ENCODE data around the gene SNRPD1. TPM values are rescaled to one million over a fixed set of nuclear protein-coding genes. Genes with fewer than 3 reads are reported as not detected.
A peak's percentile ranks its signal among the peaks of the same experiment; 100 is the strongest.

The SNRPD1 gene
- total and polyA plus RNA-seq, 9 of the 15 experiments (the other 6 are each of a cell fraction or from before 2014, with no cell fraction given) = 186 to 1,063 (median 313) TPM

DNA sequence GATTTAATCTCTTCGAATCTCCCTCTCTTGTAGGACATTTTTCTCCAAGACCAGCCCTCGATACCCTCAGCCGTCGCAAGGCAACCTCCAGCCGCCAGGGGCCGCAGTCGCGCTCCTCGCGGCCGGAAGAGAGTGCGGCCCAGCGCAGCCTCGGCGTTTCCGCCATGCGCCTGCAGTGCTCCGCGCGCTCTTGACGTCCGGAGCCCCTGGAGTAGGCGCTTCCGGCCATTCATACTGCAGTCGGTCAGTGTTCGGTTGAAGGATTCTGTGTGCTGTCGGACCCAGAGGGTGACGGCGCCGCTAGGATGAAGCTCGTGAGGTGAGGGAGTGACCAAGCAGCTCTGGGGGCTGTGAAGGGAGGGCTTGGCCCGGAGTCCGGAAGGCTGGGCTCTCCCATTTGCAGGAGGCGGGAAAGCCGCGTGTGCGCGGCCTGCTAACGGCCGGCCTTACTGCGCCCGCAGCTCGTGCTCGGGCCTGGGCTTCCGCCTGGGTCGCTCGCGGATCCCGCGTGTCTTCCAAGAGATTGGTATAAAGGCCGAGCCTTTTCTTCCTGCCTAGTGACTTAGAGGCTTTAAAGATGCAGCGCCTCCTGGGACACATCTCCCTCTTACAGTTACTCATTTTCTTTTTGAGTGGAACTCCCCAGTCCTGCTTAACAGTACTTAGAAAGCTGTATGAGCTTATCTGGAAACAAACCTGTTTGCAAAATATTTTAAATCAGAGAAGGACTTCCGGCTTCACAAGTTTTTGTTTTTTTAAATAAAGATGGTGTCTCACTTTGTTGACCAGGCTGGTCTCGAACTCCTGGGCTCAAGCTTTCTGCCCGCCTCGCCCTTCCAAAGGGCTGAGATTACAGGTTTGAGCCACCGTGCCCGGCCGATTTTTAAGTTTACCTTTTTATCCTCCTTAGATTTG, at the start of gene SNRPD1 (continued):
- TF ChIP-seq, protein P1, sequence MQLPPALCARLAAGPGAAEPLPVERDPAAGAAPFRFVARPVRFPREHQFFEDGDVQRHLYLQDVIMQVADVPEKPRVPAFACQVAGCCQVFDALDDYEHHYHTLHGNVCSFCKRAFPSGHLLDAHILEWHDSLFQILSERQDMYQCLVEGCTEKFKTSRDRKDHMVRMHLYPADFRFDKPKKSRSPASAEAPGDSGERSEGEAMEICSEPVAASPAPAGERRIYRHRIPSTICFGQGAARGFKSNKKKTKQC (CRISPR knock-in tag; IDR thresholded peaks at IDR 0.05) = peak; percentile 93
- TF ChIP-seq SMAD2 (IDR thresholded peaks at IDR 0.05; ENCODE audit: low read depth, low read length) (no peak), ETV6 (IDR thresholded peaks at IDR 0.05; ENCODE audit: borderline replicate concordance in 1 of 2, low read depth in 2 of 2, low read length in 1 of 2) (peak in 1 of 2 experiments; percentile 33; a peak in 1 of 4 replicates), ETV6 (CRISPR knock-in tag; IDR thresholded peaks at IDR 0.05; ENCODE audit: borderline replicate concordance) (no peak), RBFOX2 (IDR thresholded peaks at IDR 0.05; ENCODE audit: low read depth, low read length) (peak; percentile 100), MBD2 (IDR thresholded peaks at IDR 0.05; ENCODE audit: borderline replicate concordance, low read depth) (peak; percentile 72), HDAC6 (IDR thresholded peaks at IDR 0.05; ENCODE audit: low read depth, low read length) (no peak), HOXB6 (CRISPR knock-in tag; IDR thresholded peaks at IDR 0.05; ENCODE audit: borderline replicate concordance) (no peak), SMAD1 (IDR thresholded peaks at IDR 0.05; ENCODE audit: low read depth, low read length, partially characterized antibody) (peak; percentile 66), EZH2 (IDR thresholded peaks at IDR 0.05; ENCODE audit: borderline replicate concordance, low read depth, low read length) (no peak), KLF16 (IDR thresholded peaks at IDR 0.05) (0 out of 2 replicates have a peak, but pooled peaks have one; percentile 7), HDGF (IDR thresholded peaks at IDR 0.05) (no peak), TBP (optimal IDR thresholded peaks at IDR 0.05; ENCODE audit: low read depth, low read length) (peak; percentile 91), POLR3A (IDR thresholded peaks at IDR 0.05; ENCODE audit: borderline replicate concordance, extremely low read depth, insufficient read depth, insufficient read length) (no peak), HDAC2 (IDR thresholded peaks at IDR 0.05) (peak; percentile 88; the same call in 1 of the 2 replicates), POLR2H (tag; IDR thresholded peaks at IDR 0.05; ENCODE audit: low read depth) (peak; percentile 85)
- TF ChIP-seq, protein P2, sequence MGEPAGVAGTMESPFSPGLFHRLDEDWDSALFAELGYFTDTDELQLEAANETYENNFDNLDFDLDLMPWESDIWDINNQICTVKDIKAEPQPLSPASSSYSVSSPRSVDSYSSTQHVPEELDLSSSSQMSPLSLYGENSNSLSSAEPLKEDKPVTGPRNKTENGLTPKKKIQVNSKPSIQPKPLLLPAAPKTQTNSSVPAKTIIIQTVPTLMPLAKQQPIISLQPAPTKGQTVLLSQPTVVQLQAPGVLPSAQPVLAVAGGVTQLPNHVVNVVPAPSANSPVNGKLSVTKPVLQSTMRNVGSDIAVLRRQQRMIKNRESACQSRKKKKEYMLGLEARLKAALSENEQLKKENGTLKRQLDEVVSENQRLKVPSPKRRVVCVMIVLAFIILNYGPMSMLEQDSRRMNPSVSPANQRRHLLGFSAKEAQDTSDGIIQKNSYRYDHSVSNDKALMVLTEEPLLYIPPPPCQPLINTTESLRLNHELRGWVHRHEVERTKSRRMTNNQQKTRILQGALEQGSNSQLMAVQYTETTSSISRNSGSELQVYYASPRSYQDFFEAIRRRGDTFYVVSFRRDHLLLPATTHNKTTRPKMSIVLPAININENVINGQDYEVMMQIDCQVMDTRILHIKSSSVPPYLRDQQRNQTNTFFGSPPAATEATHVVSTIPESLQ (CRISPR knock-in tag; IDR thresholded peaks at IDR 0.05) = peak; percentile 80; the same call in 1 of the 2 replicates
- TF ChIP-seq, protein P3, sequence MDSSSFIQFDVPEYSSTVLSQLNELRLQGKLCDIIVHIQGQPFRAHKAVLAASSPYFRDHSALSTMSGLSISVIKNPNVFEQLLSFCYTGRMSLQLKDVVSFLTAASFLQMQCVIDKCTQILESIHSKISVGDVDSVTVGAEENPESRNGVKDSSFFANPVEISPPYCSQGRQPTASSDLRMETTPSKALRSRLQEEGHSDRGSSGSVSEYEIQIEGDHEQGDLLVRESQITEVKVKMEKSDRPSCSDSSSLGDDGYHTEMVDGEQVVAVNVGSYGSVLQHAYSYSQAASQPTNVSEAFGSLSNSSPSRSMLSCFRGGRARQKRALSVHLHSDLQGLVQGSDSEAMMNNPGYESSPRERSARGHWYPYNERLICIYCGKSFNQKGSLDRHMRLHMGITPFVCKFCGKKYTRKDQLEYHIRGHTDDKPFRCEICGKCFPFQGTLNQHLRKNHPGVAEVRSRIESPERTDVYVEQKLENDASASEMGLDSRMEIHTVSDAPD (CRISPR knock-in tag; IDR thresholded peaks at IDR 0.05) = no peak
- TF ChIP-seq, protein P4, sequence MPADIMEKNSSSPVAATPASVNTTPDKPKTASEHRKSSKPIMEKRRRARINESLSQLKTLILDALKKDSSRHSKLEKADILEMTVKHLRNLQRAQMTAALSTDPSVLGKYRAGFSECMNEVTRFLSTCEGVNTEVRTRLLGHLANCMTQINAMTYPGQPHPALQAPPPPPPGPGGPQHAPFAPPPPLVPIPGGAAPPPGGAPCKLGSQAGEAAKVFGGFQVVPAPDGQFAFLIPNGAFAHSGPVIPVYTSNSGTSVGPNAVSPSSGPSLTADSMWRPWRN (IDR thresholded peaks at IDR 0.05; ENCODE audit: low read depth) = no peak
- TF ChIP-seq, protein P5, sequence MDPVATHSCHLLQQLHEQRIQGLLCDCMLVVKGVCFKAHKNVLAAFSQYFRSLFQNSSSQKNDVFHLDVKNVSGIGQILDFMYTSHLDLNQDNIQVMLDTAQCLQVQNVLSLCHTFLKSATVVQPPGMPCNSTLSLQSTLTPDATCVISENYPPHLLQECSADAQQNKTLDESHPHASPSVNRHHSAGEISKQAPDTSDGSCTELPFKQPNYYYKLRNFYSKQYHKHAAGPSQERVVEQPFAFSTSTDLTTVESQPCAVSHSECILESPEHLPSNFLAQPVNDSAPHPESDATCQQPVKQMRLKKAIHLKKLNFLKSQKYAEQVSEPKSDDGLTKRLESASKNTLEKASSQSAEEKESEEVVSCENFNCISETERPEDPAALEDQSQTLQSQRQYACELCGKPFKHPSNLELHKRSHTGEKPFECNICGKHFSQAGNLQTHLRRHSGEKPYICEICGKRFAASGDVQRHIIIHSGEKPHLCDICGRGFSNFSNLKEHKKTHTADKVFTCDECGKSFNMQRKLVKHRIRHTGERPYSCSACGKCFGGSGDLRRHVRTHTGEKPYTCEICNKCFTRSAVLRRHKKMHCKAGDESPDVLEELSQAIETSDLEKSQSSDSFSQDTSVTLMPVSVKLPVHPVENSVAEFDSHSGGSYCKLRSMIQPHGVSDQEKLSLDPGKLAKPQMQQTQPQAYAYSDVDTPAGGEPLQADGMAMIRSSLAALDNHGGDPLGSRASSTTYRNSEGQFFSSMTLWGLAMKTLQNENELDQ (CRISPR knock-in tag; IDR thresholded peaks at IDR 0.05; ENCODE audit: borderline replicate concordance) = no peak

All from K562 (cell line).